Retinal pigment epithelial cell (primary cell): Measurements from ENCODE around the gene SART3.

Experiments
- DNase-seq: peaks from one replicate; pipeline ENCODE4 v3.0.0-alpha.2; 2010; ENCODE audit warnings: low read depth
- H3K4me3 ChIP-seq: 2 replicates; pipeline ENCODE4 v1.5.1; 2011; ENCODE audit warnings: mild to moderate bottlenecking, low read length, control low read depth, moderate library complexity
- CTCF ChIP-seq: conservative IDR thresholded peaks from 2 replicates; pipeline ENCODE4 v1.5.1; 2011; ENCODE audit warnings: low read depth, low read length, control low read depth, inconsistent platforms

SART3 gene

GRCh38 chr12:108526482-108527165 lies 34.3 kb downstream of the SART3 start:
- TF ChIP-seq CTCF = peak; percentile 33
- no peak for DNase-seq
- no peak overlapping the region for H3K4me3 ChIP-seq

- TF ChIP-seq CTCF = no peak
- no peak for DNase-seq
- H3K4me3 ChIP-seq = no peak overlapping the region
Measured at GRCh38 chr12:108525681-108526080, 35.3 kb downstream of the SART3 start.

GRCh38 chr12:108523365-108523764 lies 37.6 kb downstream of the SART3 start:
- no peak for DNase-seq
- no peak overlapping the region for H3K4me3 ChIP-seq
- no peak for TF ChIP-seq CTCF

- no peak for DNase-seq
- H3K4me3 ChIP-seq = no peak overlapping the region
- no peak for TF ChIP-seq CTCF
Measured at GRCh38 chr12:108519558-108519957, 41.4 kb downstream of the SART3 start.

- H3K4me3 ChIP-seq = no peak overlapping the region
- no peak for TF ChIP-seq CTCF
- DNase-seq = no peak
Measured at GRCh38 chr12:108518716-108519496, 42.1 kb downstream of the SART3 start.

- no peak for DNase-seq
- no peak overlapping the region for H3K4me3 ChIP-seq
- TF ChIP-seq CTCF = no peak
Measured at GRCh38 chr12:108518101-108518715, 42.8 kb downstream of the SART3 start.
